GM12878 (cell line): Measurements from ENCODE around the gene NEFH. TPM values are rescaled to one million over a fixed set of nuclear protein-coding genes. Genes with fewer than 3 reads are reported as not detected.

ENCODE experiments used
- ATAC-seq: fragments of 200-7000 bp; cut with Tn5 transposase; 3 replicates; pipeline ENCODE4 v1.9.1; 2020; ENCODE audit warnings: mild to moderate bottlenecking, moderate library complexity
- BruUV-seq: library from RNA; stranded (reverse); fragments of 400-500 nt; replicated peaks from 2 replicates; lab custom pipeline; 2021; lab: Mats Ljungman, UMichigan
- CTCF ChIA-PET: fragments of 300-600 bp; sonication (Branson Sonifier 250); formaldehyde crosslinking; extraction: SDS; loops from one replicate; lab custom pipeline; 2021; ENCODE audit warnings: inconsistent platforms; lab: Yijun Ruan, JAX
- POLR2A ChIA-PET: fragments of 350-600 bp; formaldehyde crosslinking; extraction: SDS; loops from one replicate; lab custom pipeline; 2021; ENCODE audit warnings: inconsistent platforms; lab: Charles Lee
- RAD21 ChIA-PET: fragments of 300-600 bp; sonication (Branson Sonifier 250); formaldehyde crosslinking; loops from one replicate; lab custom pipeline; 2023; ENCODE audit warnings: antibody characterized with exemption; ENCODE audit not compliant: unreplicated experiment; lab: Charles Lee
- SMC1A ChIA-PET: fragments of 300-600 bp; sonication (Branson Sonifier 250); formaldehyde crosslinking; loops from one replicate; lab custom pipeline; 2023; ENCODE audit not compliant: unreplicated experiment, uncharacterized antibody; lab: Charles Lee
- DNase-seq: peaks from one replicate; pipeline ENCODE4 v3.0.0-alpha.2; 2011; ENCODE audit warnings: low read depth, low spot score
- FAIRE-seq: peaks from 3 replicates; lab custom pipeline; 2011; peaks lifted over from hg19 to GRCh38; lab: Jason Lieb, UNC
- H2AFZ ChIP-seq: 2 replicates; pipeline ENCODE4 v1.6.0; 2011; ENCODE audit warnings: low read depth, low read length, control low read depth; ENCODE audit not compliant: control insufficient read depth
- H3K27ac ChIP-seq: 2 replicates; pipeline ENCODE4 v1.5.1; 2011; ENCODE audit warnings: control low read depth; ENCODE audit not compliant: control insufficient read depth, insufficient read depth
- H3K27me3 ChIP-seq, 2 experiments: replicated peaks in 1 of 2; 2 replicates each; pipeline versions ENCODE4 v1.6.0 to v1.6.1; 2011; ENCODE audit warnings: low read length in 1 of 2; ENCODE audit not compliant: control insufficient read depth in 2 of 2, insufficient read depth in 2 of 2
- H3K36me3 ChIP-seq, 2 experiments: 2 replicates each; pipeline ENCODE4 v1.5.1; 2011; ENCODE audit warnings: low read length in 1 of 2; ENCODE audit not compliant: control insufficient read depth in 2 of 2, insufficient read depth in 2 of 2
- H3K4me1 ChIP-seq: 2 replicates; pipeline ENCODE4 v1.6.1; 2011; ENCODE audit warnings: mild to moderate bottlenecking, low read length, moderate library complexity, mixed read lengths; ENCODE audit not compliant: control insufficient read depth, insufficient read depth
- H3K4me2 ChIP-seq: 2 replicates; pipeline ENCODE4 v1.6.0; 2011; ENCODE audit warnings: control low read depth; ENCODE audit not compliant: control insufficient read depth, insufficient read depth
- H3K4me3 ChIP-seq: fragments of 200-600 bp; sonication (generic); 2 replicates; pipeline ENCODE4 v1.5.1; 2016
- H3K79me2 ChIP-seq: 2 replicates; pipeline ENCODE4 v1.6.0; 2011; ENCODE audit warnings: low read length; ENCODE audit not compliant: control insufficient read depth, insufficient read depth
- H3K9ac ChIP-seq: 2 replicates; pipeline ENCODE4 v1.8.0; 2011; ENCODE audit warnings: low read length, control low read depth, mixed read lengths; ENCODE audit not compliant: control insufficient read depth, insufficient read depth
- H3K9me3 ChIP-seq: replicated peaks from 3 replicates; pipeline ENCODE4 v1.5.1; 2011; ENCODE audit warnings: mild to moderate bottlenecking, low read length; ENCODE audit not compliant: control insufficient read depth, insufficient read depth
- H4K20me1 ChIP-seq: 2 replicates; pipeline ENCODE4 v1.6.0; 2011; ENCODE audit not compliant: control insufficient read depth, insufficient read depth
- BMI1 ChIP-seq: fragments of 450-650 bp; IDR thresholded peaks from 2 replicates; pipeline ENCODE4 v1.6.1; 2016; ENCODE audit warnings: mild to moderate bottlenecking, moderate library complexity, borderline replicate concordance
- EZH2 ChIP-seq: IDR thresholded peaks from 2 replicates; pipeline ENCODE4 v1.6.1; 2012; ENCODE audit warnings: low read depth, mild to moderate bottlenecking, control low read depth, inconsistent platforms, low read length, borderline replicate concordance; ENCODE audit not compliant: control insufficient read depth
- FOXK2 ChIP-seq: fragments of 450-650 bp; IDR thresholded peaks from 2 replicates; pipeline ENCODE4 v1.6.1; 2017; ENCODE audit warnings: mild to moderate bottlenecking, moderate library complexity
- GABPA ChIP-seq: IDR thresholded peaks from 2 replicates; pipeline ENCODE4 v1.6.1; 2014; ENCODE audit warnings: antibody characterized with exemption, low read depth, mild to moderate bottlenecking, inconsistent platforms
- JUND ChIP-seq: IDR thresholded peaks from 2 replicates; pipeline ENCODE4 v1.6.1; 2012; ENCODE audit warnings: low read depth, mild to moderate bottlenecking, low read length, improper control_type of control experiment, moderate library complexity
- KAT2A ChIP-seq: conservative IDR thresholded peaks from 2 replicates; pipeline ENCODE4 v1.6.1; 2011; ENCODE audit warnings: low read depth, low read length; ENCODE audit not compliant: control insufficient read depth
- KDM1A ChIP-seq: fragments of 200-600 bp; sonication (generic); IDR thresholded peaks from 2 replicates; pipeline ENCODE4 v1.6.1; 2016; ENCODE audit warnings: borderline replicate concordance
- LARP7 ChIP-seq: fragments of 450-650 bp; IDR thresholded peaks from 2 replicates; pipeline ENCODE4 v1.6.1; 2017; ENCODE audit warnings: mild to moderate bottlenecking
- MLLT1 ChIP-seq: fragments of 450-650 bp; IDR thresholded peaks from 2 replicates; pipeline ENCODE4 v1.6.1; 2016; ENCODE audit warnings: mild to moderate bottlenecking
- PKNOX1 ChIP-seq: fragments of 450-650 bp; IDR thresholded peaks from 2 replicates; pipeline ENCODE4 v1.6.1; 2016; ENCODE audit warnings: mild to moderate bottlenecking
- POLR2AphosphoS2 ChIP-seq: IDR thresholded peaks from 2 replicates; pipeline ENCODE4 v1.6.1; 2011; ENCODE audit warnings: low read depth, mild to moderate bottlenecking, low read length, improper control_type of control experiment, moderate library complexity
- RUNX3 ChIP-seq: IDR thresholded peaks from 2 replicates; pipeline ENCODE4 v1.6.1; 2012; ENCODE audit warnings: low read length, inconsistent platforms
- SMAD5 ChIP-seq: IDR thresholded peaks from 2 replicates; pipeline ENCODE4 v1.6.1; 2016; ENCODE audit warnings: antibody characterized with exemption, low read depth
- SMC3 ChIP-seq: IDR thresholded peaks from 2 replicates; pipeline ENCODE4 v1.6.1; 2011; ENCODE audit warnings: low read length, improper control_type of control experiment, borderline replicate concordance
- SRF ChIP-seq, 2 experiments: IDR thresholded peaks; 2 replicates each; pipeline ENCODE4 v1.6.1; 2011; ENCODE audit warnings: low read depth in 2 of 2, low read length in 2 of 2, mild to moderate bottlenecking in 1 of 2, moderate library complexity in 1 of 2
- TBL1XR1 ChIP-seq: IDR thresholded peaks from 2 replicates; pipeline ENCODE4 v1.6.1; 2012; ENCODE audit warnings: low read depth, low read length, improper control_type of control experiment
- USF1 ChIP-seq: IDR thresholded peaks from 2 replicates; pipeline ENCODE4 v1.6.1; 2011; ENCODE audit warnings: borderline replicate concordance, low read depth, mild to moderate bottlenecking, moderate library complexity, mixed read lengths, low read length; ENCODE audit not compliant: insufficient read depth; ENCODE audit errors: extremely low read length
- ZNF274 ChIP-seq: IDR thresholded peaks from one replicate; pipeline ENCODE4 v1.8.0; 2011; ENCODE audit not compliant: insufficient read length, insufficient read depth
- ZSCAN29 ChIP-seq: fragments of 450-650 bp; IDR thresholded peaks from 2 replicates; pipeline ENCODE4 v1.6.1; 2017; ENCODE audit warnings: mild to moderate bottlenecking, moderate library complexity
- ZZZ3 ChIP-seq: IDR thresholded peaks from 2 replicates; pipeline ENCODE4 v1.6.1; 2011; ENCODE audit warnings: low read depth; ENCODE audit not compliant: control insufficient read depth, insufficient read length
- WGBS: methylation state at CpG from one replicate; pipeline ENCODE4 v1.1.6; 2016; ENCODE audit warnings: low lambda C conversion rate; ENCODE audit not compliant: insufficient replicate concordance, insufficient coverage; ENCODE audit errors: missing lambda C conversion rate; 5-methylcytosine and 5-hydroxymethylcytosine counted together
- in situ Hi-C: fragments of 300-500 bp; cut with MboI; formaldehyde crosslinking; loops from 9 replicates; pipeline ENCODE4 v1.14.3; 2018; ENCODE audit warnings: mixed read lengths
- intact Hi-C: fragments of 100-400 bp; cut with micrococcal nuclease; formaldehyde crosslinking; loops from one replicate; pipeline ENCODE4 v1.14.2; 2022; ENCODE audit not compliant: unreplicated experiment
- polyA plus RNA-seq, 11 experiments: library from polyadenylated mRNA; depleted of rRNA in 4 of 11; unstranded in 6 of 11; stranded (reverse) in 5 of 11; fragments of >200 nt; fragmentation: Nextera tagmentation in 4 of 11; fragmentation: Illumina TruSeq in 1 of 11; extraction: Ambion mirVana in 4 of 11; extraction: Trizol in 1 of 11; gene quantifications; 1 replicate in 1 of 11; 2 replicates in 10 of 11; pipeline versions ENCODE4 v1.2.1 to v1.2.3, GENCODE V29; 2011 to 2016; ENCODE audit warnings: inconsistent platforms in 2 of 11, missing spikeins in 2 of 11, low read depth in 1 of 11
- total RNA-seq, 4 experiments: library from RNA; depleted of rRNA in 3 of 4; stranded (reverse); fragments of >200 nt in 3 of 4; fragmentation: Illumina TruSeq in 1 of 4; extraction: Trizol in 1 of 4; gene quantifications; 2 replicates each; pipeline versions ENCODE4 v1.2.1 to v1.2.3, GENCODE V29; 2013 to 2021

The NEFH gene
- total and polyA plus RNA-seq, 10 of the 15 experiments (the other 5 are each of a cell fraction or from before 2014, with no cell fraction given), result 0.02 to 0.25 (median 0.09) TPM

GRCh38 chr22:29523761-29524160 lies 43.7 kb downstream of the NEFH start (continued):
- no peak for TF ChIP-seq PKNOX1
- no peak for TF ChIP-seq ZNF274
- TF ChIP-seq JUND, result no peak
- TF ChIP-seq POLR2AphosphoS2, result no peak
- TF ChIP-seq KDM1A, result no peak
- TF ChIP-seq ZSCAN29, result no peak
- no peak for TF ChIP-seq ZZZ3

DNA sequence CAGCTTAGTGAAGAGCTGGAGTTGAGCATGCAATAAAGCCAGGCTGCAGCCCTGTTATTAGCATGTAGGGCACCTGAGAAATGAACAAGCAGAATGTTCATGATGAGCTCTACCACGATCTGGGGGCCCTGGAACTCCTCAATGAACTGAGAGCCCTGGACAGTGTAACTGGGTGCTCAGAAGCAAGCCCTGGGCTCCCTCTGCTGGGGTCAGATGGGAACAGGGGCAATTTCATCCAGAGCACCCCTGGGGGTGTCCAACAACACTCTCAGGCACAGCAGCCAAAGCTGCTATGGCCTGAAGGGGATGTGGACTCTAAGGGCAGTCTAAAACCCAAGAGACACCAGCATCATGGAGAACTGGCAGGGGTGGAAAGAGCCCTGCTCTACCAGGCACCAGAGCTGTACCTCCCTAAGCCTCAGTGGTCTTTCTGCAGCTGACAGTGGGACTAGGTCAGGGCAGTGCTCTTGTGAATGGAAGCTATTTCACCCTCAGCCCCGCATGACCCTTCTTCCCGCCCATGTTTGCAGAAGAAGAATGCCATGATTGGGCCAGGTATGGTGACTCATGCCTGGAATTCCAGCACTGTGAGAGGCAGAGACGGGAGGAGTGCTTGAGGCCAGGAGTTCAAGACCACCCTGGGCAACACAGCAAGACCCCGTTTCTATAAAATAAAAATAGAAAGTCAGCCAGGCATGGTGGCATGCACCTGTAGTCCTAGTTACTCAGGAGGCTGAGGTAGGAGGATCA lies 44.6 kb downstream of the NEFH start:
- Histone ChIP-seq H3K27me3 (no peaks in the 10 kb centered on the region), H4K20me1 (no peaks in the 10 kb centered on the region), H3K27ac (no peak overlapping the region), H3K36me3 (peaks cover 24 to 32% of the 10 kb centered on the region in 2 experiments), H3K4me2 (no peak overlapping the region), H2AFZ (no peak overlapping the region), H3K9me3 (no peaks in the 10 kb centered on the region), H3K79me2 (no peaks in the 10 kb centered on the region), H3K4me3 (no peak overlapping the region), H3K9ac (no peak overlapping the region), H3K4me1 (no peaks in the 10 kb centered on the region)
- WGBS, result 72% methylated on average over 5 of the region's 5 CpGs
- SMC1A ChIA-PET, result interaction anchor here (1.0 to 2.0 kb wide), 4 partner anchors 54 to 150 kb away, joined by 3 to 14 read pairs (median 6); no protein-coding TSS in a partner anchor
- POLR2A ChIA-PET, result interaction anchor here (1.0 kb wide), 1 partner anchor 17 kb away, joined by 3 read pairs; no protein-coding TSS in a partner anchor
- RAD21 ChIA-PET, result interaction anchor here (1.3 to 3.1 kb wide), 3 partner anchors 129 to 136 kb away, joined by 4 to 17 read pairs (median 4); partner anchors contain the start of gene AP1B1
- BruUV-seq, result no TSS peak
- no peak for FAIRE-seq
- CTCF ChIA-PET, result interaction anchor here (0.6 to 2.7 kb wide), 10 partner anchors 12 to 924 kb away, joined by 3 to 16 read pairs (median 3); partner anchors contain the start of gene AP1B1
- DNase-seq, result no peak
- ATAC-seq, result peak; percentile 87
- intact Hi-C loops (loop anchor here (1.0 kb wide), 1 partner anchor 129 kb away; no protein-coding TSS in a partner anchor), in situ Hi-C loops (loop anchor here (5.0 kb wide), 1 partner anchor 127 kb away; no protein-coding TSS in a partner anchor)
- TF ChIP-seq SRF (IDR thresholded peaks at IDR 0.05; ENCODE audit: low read depth in 2 of 2, low read length in 2 of 2) (no peak), USF1 (no peak), TBL1XR1 (no peak), LARP7 (no peak), SMAD5 (no peak), RUNX3 (no peak), KAT2A (no peak), MLLT1 (no peak), SMC3 (peak; percentile 48; the same call in 1 of the 2 replicates), GABPA (no peak), BMI1 (no peak), FOXK2 (no peak), EZH2 (no peak)
